Globus pallidus (tissue), 1 donor: ENCODE data around the gene TUBA4A.
A peak's percentile ranks its signal among the peaks of the same experiment; 100 is the strongest.
"Not testable (repeated sequence)": the region's sequence is repeated elsewhere in the genome, so short reads cannot be mapped to it uniquely, and the experiment has no call there.

ENCODE experiments used
- DNase-seq: peaks from one replicate; pipeline ENCODE4 v3.0.0-alpha.2; 2015; ENCODE audit warnings: low spot score

The TUBA4A gene

GRCh38 chr2:219268294-219268693 lies 14.6 kb upstream of the TUBA4A start:
- no peak for DNase-seq

GRCh38 chr2:219266886-219267285 lies 13.2 kb upstream of the TUBA4A start:
- DNase-seq = no peak

- no peak for DNase-seq
Measured at GRCh38 chr2:219266232-219266631, 12.5 kb upstream of the TUBA4A start.

GRCh38 chr2:219261024-219261855 lies 7.5 kb upstream of the TUBA4A start:
- no peak for DNase-seq

GRCh38 chr2:219258942-219259341 lies 5.2 kb upstream of the TUBA4A start:
- not testable (repeated sequence) for DNase-seq

GRCh38 chr2:219254590-219255201 lies 978 bp upstream of the TUBA4A start:
- no peak for DNase-seq

- no peak for DNase-seq
Measured at GRCh38 chr2:219252900-219253752, 592 bp downstream of the TUBA4A start, which contains the start of gene TUBA4B. TSS of gene TUBA4B (plus strand) at chr2:219253243. CDS start at chr2:219253408, 165 bp downstream.

GRCh38 chr2:219252570-219252899 lies 1.2 kb downstream of the TUBA4A start:
- no peak for DNase-seq

- DNase-seq = no peak
Measured at GRCh38 chr2:219252084-219252483, 1.6 kb downstream of the TUBA4A start.

- DNase-seq = no peak
Measured at GRCh38 chr2:219251656-219252055, 2.1 kb downstream of the TUBA4A start.

GRCh38 chr2:219250049-219250781 lies 3.5 kb downstream of the TUBA4A start:
- DNase-seq = no peak

- DNase-seq = peak; percentile 72
Measured at GRCh38 chr2:219249203-219249980, 4.3 kb downstream of the TUBA4A start.

- no peak for DNase-seq
Measured at GRCh38 chr2:219248845-219249202, 4.9 kb downstream of the TUBA4A start.

GRCh38 chr2:219247678-219248642 lies 5.8 kb downstream of the TUBA4A start:
- no peak for DNase-seq

GRCh38 chr2:219246559-219246958 lies 7.2 kb downstream of the TUBA4A start:
- no peak for DNase-seq

- DNase-seq = no peak
Measured at GRCh38 chr2:219245899-219246230, 7.9 kb downstream of the TUBA4A start.

- peak; percentile 88 for DNase-seq
Measured at GRCh38 chr2:219245148-219245898, 8.4 kb downstream of the TUBA4A start, which contains the start of the genes GLB1L and STK16. TSS of gene GLB1L (minus strand) at chr2:219245444. CDS start at chr2:219243573, 1,871 bp downstream. TSS of gene STK16 (plus strand) at chr2:219245479. CDS start at chr2:219246000, 521 bp downstream.

- no peak for DNase-seq
Measured at GRCh38 chr2:219244789-219245147, 8.9 kb downstream of the TUBA4A start.

- no peak for DNase-seq
Measured at GRCh38 chr2:219243291-219243761, 10.4 kb downstream of the TUBA4A start.
